ENCODE data around the gene BGN. TPM values are rescaled to one million over a fixed set of nuclear protein-coding genes. Genes with fewer than 3 reads are reported as not detected.

The BGN gene
- total RNA-seq, 1 experiment from 2014 or later = not detected

Other genes starting within 250 kb of the BGN start
- not detected in 2 replicates for gene PNMA6F, start 173.2 kb upstream of the BGN start, total RNA-seq (2014; rRNA removed; shearing (Covaris generic))
- 8.5 and 9.1 TPM in 2 replicates for gene ZNF275, start 160.8 kb upstream of the BGN start, total RNA-seq (2014; rRNA removed; shearing (Covaris generic))
- not detected in 2 replicates for gene PNMA6E, start 93.6 kb upstream of the BGN start, total RNA-seq (2014; rRNA removed; shearing (Covaris generic))
- 0.53 and 0.56 TPM in 2 replicates for gene ZFP92, start 83.5 kb upstream of the BGN start, total RNA-seq (2014; rRNA removed; shearing (Covaris generic))
- gene TREX2, start 48.9 kb upstream of the BGN start, total RNA-seq (2014; rRNA removed; shearing (Covaris generic)) = 0.19 and 0.40 TPM in 2 replicates
- gene HAUS7, start 24.4 kb upstream of the BGN start, total RNA-seq (2014; rRNA removed; shearing (Covaris generic)) = 22.1 and 24.7 TPM in 2 replicates
- gene ATP2B3, start 22.7 kb downstream of the BGN start, total RNA-seq (2014; rRNA removed; shearing (Covaris generic)) = 0.05 TPM in 1 of 2 replicates, not detected in the other
- 44.4 and 45.2 TPM in 2 replicates for gene CCNQ, start 104.2 kb downstream of the BGN start, total RNA-seq (2014; rRNA removed; shearing (Covaris generic))
- gene DUSP9, start 152.2 kb downstream of the BGN start, total RNA-seq (2014; rRNA removed; shearing (Covaris generic)) = 6.1 and 6.8 TPM in 2 replicates
- 0.64 and 0.87 TPM in 2 replicates for gene PNCK, start 178.8 kb downstream of the BGN start, total RNA-seq (2014; rRNA removed; shearing (Covaris generic))
- 44.7 and 48.1 TPM in 2 replicates for gene SLC6A8, start 192.9 kb downstream of the BGN start, total RNA-seq (2014; rRNA removed; shearing (Covaris generic))
- 363 and 424 TPM in 2 replicates for gene BCAP31, start 229.4 kb downstream of the BGN start, total RNA-seq (2014; rRNA removed; shearing (Covaris generic))
- gene ABCD1, start 229.9 kb downstream of the BGN start, total RNA-seq (2014; rRNA removed; shearing (Covaris generic)) = 39.1 and 43.5 TPM in 2 replicates